GM19455 (cell line): ENCODE results near the gene COX7A2L.
"Not testable (repeated sequence)": the region's sequence is repeated elsewhere in the genome, so short reads cannot be mapped to it uniquely, and the experiment has no call there.

Source experiments
- ATAC-seq: cut with Tn5 transposase; IDR thresholded peaks from one replicate; pipeline ENCODE4 v1.9.1; 2021; ENCODE audit not compliant: unreplicated experiment

COX7A2L gene, protein sequence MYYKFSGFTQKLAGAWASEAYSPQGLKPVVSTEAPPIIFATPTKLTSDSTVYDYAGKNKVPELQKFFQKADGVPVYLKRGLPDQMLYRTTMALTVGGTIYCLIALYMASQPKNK

DNA sequence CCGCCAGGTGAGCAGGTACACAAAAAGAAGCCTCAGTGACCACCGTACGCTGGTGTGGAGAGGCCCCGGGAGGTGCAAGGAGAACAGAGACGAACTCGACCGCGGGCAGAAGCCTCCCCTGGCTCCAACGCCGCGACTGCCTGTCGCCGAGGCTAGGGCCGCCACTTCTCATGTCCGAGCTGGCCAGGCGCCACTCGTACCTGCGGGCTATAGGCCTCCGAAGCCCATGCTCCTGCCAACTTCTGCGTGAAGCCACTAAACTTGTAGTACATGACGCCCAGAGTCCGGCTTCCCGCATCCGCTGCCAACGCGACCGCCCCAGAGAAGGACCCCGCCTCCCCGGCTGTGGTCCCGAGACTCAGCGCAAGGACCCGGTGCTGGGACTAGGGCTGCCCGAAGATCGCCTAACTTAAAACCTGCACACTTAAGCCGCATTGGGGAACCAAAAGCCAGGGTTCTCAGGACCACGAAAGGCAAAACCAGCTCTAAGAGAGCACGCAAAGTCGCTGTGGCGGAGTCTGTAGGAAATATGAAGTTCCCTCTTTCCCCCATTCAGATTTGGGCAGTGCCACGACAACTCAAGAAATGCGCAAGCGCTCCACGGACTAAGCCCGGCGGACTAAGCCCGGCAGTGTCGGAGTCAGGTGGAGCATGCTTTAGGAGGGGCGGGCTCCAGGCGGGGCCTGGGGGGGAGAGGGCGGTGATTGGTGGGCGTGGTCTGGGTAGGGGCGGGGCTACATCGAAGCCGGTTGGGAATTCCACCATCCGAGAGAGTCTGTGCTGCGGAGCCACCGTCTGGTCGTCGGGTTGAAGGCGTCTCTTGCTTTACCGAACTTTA lies at the start of gene COX7A2L:
Gene COX7A2L (minus strand): TSS at position 328 of the 838 bp plus-strand sequence. CDS start 56 bp downstream, at position 272.
- ATAC-seq: peak; percentile 92

DNA sequence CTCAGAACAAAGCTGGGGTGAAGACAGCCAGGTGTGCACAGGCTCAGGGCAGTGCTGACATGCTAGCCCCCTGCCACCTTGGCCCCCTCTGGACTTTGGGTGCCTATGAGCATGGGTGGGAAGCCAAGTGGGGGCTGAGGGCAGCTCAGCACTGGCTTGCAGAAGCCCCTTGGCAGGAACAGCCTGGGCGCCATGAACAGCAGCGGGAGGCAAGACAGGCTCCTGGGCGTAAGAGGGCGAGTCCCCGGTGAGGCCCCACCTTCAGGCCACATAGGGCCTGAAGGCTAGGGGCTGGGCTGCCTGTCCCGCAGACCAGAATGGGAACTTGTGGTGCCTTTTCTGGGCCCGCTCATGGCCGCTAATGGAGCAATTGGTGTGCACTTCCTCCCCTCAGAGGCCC lies 47.0 kb upstream of the COX7A2L start:
- ATAC-seq: no peak

DNA sequence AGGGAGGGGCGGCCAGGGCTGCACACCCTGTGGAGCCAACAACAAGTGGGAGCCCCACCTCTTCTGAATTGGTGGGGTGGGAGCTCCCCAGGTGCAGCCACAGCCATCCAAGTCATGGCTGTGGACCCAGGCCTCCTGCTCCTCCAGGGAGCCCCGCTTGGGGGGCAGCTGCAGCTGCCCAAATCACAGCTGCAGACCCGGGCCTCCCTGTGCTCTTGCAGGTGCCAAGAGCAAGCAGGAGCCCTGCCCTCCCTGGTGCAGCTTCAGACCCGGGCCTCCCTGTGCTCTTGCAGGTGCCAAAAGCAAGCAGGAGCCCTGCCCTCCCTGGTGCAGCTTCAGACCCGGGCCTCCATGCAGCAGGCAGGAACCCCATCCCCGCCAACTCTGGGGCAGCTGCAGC lies 46.5 kb upstream of the COX7A2L start:
- no peak for ATAC-seq

DNA sequence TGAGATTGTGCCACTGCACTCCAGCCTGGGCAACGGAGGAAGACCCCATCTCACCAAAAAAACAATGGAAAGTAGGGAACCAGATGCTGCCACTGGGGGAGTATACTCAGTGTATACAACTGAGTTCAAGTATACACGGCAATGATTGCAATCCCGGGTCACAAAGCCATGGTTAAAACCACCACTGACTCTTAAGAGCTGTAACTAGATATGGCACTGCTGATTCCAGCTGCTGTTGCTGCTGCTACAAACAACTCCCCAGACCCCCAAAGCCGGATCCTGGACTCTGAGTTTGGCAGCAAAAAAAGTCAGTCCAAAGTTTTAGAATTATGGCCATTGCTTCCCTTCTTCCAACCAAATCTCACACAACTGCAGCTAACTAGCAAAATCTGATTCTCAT lies 43.7 kb upstream of the COX7A2L start:
- ATAC-seq: no peak

DNA sequence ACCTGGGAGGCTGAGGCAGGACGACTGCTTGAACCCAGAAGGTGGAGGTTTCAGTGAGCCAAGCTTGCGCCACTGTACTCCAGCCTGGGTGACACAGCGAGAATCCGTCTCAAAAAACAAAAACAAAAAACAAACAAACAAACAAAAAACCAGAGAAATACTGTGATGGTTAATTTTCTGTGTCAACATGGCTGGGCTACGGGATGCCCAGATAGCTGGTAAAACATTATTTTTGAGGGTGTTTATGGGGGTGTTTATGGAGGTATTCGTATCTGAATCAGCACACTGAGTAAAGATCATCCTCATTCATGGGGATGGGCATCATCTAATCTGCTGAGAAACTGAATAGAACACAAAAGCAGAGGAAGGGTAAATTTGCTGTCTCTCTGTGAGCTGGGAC lies 40.8 kb upstream of the COX7A2L start:
- ATAC-seq: no peak

DNA sequence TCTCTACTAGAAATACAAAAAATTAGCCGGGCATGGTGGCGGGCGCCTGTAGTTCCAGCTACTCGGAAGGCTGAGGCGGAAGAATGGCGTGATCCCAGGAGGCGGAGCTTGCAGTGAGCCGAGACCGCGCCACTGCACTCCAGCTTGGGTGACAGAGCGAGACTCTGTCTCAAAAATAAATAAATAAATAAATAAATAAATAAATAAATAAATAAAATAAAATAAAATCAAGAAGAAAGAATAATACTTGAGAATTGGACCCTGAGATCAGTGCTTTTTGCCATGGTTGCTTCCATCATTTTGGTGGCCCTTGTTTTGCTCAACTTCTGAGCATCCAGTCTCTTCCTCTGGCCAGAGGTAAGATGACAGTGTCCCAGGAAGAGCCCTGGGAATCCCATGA lies 37.0 kb upstream of the COX7A2L start:
- ATAC-seq: not testable (repeated sequence)

DNA sequence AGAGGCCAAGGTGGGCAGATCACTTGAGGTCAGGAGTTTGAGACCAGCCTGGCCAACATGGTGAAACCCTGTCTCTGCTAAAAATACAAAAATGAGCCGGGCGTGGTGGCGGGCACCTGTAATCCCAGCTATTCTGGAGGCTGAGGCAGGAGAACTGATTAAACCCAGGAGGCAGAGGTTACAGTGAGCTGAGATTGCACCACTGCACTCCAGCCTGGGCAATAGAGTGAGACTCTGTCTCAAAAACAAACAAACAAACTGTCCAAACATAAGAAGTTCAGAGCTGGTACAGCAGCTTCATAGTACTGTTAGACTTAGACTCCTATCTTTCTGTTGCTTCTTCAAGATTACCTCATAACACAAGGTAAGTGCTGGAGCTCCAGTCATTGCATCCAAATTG lies 32.3 kb upstream of the COX7A2L start:
- ATAC-seq: not testable (repeated sequence)

DNA sequence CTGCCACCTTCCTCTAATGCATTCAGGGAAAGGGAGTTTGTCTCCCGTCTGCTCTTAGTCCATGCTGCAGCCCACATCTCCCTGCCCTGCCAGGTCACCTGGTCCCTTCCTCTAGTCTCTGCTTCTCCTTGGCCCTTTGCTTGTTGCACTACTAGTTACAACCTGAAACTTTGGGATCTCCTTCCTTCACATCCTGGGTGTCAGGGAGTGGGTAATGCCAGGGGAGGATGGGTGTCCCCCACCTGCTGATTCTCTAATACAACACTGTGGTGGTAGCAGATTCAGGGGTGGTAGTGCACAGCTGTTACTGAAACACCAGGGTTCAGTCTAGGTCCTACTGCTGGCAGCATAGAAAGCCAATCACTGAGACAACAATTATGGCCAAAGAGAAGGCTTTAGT lies 31.2 kb upstream of the COX7A2L start:
- ATAC-seq: no peak

DNA sequence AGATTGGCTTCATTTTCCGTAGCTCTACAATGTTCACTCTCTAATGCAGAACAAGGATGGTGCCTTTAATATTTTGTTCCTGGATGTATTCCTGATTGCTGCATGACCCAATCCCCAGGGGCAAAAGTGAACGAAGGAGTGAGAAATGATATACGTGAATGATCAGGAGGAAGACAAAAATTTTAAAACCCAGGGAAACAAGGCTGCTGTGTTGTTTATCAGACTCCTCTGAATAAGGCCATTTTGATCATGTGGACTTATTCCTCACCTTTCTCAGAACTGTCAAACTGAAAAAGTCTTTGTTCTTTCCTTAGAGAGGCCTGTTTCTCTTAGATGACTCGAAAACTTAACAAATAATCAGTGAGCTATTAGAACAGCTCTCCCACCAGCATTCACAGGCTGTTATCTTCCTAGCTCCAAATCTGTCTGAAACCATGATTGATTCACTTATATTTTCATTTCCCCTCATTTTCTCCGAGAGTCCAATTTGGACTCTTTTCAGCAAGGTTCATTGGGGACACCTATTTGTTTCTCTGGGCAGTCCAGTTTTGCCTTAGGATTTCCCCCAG lies 29.5 kb upstream of the COX7A2L start:
- no peak for ATAC-seq

DNA sequence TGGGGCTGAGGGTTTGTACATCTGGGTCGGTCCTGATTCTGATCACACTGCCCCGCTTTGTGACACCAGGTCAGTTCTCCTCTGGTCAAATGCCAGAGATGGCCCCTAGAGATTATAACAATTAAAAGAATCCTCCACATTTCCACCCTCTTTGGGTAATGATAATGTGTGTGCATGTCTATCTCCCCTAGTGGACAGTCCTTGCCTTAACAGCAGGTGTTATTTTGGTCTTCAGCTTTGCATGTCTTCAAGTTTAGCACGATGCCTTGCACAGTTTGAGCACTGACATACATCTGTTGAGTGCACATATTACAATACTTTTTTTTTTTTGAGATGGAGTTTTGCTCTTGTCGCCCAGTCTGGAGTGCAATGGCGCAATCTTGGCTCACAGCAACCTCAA lies 25.7 kb upstream of the COX7A2L start:
- ATAC-seq: no peak

DNA sequence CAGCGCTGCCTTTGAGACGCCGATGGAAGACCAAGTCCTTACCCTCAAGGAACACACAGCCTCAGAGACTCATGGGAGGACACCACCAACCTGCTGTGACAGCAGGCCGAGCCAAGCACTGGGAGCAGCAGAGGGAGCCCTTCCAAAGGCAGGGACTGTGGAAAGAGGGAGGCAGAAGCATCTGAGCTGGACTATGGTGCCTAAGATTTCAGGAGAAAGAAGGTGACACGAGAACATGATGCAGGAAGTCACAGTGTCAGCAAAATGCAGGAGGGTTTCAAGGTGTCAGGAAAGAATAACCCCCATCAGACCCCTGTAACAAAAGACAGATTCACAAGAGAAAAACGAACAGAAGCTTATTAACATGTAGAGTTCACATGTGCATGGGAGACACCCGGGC lies 24.2 kb upstream of the COX7A2L start:
- ATAC-seq: no peak

DNA sequence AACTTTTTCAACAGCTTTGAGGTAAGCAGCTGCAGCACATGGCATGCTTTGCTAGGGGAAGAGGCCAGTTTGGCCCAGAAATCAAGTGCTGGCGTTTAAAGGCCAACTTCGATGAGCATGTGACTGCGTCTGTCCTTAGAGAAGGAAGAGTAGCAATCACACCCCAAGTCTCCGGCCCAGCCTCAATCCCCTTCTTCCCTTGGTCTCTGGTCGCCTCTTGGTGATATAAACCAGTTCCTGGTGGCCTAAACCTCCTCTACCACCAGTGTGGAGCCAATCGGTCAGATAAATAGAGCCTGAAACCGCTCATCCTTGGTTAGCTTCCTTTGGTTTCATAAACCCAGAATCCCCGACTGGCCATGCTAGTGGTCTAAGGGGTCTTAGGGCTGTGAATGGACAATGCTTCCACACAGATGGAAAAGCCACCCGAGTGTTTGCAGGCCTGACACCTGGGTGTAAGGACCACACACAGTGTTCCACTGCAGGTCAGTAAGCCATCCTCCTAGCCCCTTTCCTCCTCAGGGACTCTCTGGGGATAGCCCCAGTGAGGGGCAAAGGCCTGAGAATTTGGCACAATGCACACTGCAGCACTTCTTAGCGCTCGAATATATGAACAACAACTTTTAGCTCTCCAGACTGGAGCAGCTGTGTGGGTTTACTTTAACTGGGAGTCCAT lies 23.0 kb upstream of the COX7A2L start:
- ATAC-seq: no peak

DNA sequence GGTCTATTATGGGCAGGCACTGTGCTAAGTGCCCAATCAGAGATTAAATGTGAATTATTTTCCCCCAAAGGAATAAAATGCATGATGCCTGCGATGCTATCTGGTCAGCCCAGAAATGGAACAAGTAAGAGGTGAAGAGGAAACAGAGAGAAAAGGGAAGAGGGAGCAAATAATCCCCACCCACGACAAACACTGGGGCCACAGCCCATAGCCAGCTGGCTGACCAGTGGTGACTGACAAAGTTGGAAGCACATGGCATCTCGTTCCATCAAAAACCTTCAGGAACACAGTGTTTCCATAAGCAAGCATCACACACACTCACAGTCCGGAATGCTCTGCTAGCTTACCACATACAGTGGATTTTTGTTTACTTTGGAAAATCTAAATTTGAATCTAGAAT lies 21.1 kb upstream of the COX7A2L start:
- ATAC-seq: no peak

DNA sequence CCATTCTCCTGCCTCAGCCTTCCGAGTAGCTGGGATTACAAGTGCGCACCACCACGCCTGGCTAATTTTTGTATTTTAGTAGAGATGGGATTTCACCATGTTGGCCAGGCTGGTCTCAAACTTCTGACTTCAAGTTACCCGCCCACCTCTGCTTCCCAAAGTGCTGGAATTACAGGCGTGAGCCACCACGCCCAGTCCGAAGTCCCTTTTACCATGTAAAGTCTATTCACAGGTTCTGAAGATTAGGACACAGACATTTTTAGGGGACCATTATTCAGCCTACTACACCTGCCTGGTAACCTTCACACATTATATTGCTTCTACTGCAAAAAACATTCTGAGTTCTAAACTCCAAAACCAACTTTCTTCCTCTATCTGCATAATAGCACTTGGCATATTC lies 19.0 kb upstream of the COX7A2L start:
- ATAC-seq: not testable (repeated sequence)

DNA sequence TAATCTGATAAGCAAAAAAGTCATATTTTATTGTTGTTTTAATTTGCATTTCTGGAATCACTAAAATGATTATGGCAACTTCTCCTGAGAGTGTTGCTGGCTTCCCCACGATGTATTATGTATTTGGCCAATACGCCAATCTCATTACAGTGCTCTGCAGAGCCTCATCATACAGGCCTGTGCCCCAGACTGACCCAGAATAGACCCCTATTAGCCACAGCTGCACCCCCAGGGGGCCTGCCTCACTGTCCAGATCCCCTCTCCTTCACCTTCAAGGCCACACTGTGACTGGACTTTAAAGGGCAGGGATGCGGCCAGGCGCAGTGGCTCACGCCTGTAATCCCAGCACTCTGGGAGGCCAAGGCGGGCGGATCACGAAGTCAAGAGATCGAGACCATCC lies 17.4 kb upstream of the COX7A2L start:
- no peak for ATAC-seq

DNA sequence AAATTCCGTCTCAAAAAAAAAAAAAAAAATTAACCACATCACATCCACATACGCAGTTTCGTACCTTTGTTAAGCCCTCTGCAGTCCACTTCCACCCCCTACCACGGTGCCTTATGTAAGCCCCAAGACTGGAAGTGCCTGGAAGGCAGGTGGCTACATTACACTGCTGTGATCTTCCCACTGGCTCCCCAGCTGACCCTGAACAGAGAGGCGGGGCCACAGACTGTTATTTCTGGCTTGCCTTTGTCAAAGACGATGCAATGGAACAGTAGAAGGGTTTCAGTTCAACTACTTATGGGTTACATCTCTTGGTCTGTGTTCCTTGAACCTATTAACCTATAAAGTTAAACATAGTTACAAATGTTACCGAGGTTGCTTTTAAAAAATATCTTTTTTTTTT lies 15.7 kb upstream of the COX7A2L start:
- no peak for ATAC-seq

DNA sequence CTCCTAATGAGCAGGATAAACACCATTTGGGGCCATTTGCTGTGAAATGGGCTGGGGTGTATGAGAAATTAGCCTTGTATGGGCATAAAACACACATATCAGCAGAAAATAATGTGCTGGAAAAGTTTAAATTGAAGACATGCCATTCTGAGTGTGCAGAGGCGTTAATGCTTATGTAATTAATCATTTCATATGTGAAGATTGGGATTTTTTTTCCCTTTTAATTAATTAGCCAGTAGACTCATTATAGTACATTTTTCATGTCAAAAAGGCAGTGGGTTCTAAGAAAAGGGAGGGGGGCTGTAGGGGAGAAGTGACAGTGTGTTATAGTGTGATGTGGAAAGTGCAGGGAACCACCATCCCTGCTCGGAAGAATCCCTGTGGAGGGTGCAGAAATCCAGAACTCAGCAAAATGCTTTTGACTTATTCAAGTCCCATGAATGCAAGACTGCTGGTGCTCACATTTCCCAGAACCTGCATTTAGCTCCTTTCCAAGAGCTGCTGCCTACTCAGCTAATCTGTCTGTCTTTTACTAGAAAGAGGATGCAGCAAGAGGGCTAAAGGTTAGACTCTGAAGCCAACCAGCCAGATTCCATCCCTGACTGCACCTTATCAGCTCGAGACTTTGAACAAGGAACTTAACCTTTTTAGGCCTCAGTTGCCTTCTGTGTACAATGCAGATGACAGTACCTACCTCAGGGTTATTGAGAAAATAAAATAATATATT lies 11.6 kb upstream of the COX7A2L start:
- no peak for ATAC-seq

DNA sequence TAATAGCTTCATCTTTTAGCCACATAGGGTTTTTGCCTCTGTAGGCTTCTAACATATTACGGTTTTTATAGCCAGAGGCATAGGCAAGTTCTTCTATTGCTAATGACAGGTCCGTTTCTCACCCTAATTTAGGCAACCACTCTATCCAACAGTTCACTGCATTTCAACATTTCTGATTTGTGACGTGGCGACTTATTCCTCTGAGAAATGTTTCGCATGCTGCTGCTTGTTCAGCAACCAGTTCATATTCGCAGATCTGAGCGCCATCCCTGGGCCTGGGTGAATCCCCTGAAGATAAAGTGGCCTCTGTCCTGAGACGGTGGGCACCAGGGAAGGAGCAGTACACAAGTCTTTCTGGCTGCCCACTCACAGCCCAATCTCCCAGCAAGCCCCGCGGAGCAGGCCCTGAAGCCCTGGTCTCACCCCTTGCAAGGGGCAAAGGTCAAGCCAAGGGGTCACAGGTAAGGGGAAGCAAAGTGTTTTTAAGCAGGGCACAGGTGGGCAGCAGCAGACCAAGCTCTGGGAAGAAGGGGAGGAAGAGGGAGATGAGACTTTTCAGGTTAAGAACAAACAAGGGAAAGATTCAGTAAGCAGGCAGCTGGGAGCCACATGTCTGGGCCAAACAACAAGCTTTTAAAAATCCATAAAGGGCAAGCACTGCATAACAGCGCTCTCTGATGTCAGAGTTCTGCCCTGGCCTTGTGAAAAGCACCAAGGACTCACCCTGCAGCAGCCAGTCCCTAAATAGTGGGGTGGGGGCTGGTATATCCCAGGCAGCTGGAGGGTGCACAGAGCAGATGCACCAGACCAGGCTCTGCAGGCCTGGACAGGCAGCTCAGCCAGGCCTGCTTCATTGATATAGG lies 10.8 kb upstream of the COX7A2L start:
- ATAC-seq: no peak

DNA sequence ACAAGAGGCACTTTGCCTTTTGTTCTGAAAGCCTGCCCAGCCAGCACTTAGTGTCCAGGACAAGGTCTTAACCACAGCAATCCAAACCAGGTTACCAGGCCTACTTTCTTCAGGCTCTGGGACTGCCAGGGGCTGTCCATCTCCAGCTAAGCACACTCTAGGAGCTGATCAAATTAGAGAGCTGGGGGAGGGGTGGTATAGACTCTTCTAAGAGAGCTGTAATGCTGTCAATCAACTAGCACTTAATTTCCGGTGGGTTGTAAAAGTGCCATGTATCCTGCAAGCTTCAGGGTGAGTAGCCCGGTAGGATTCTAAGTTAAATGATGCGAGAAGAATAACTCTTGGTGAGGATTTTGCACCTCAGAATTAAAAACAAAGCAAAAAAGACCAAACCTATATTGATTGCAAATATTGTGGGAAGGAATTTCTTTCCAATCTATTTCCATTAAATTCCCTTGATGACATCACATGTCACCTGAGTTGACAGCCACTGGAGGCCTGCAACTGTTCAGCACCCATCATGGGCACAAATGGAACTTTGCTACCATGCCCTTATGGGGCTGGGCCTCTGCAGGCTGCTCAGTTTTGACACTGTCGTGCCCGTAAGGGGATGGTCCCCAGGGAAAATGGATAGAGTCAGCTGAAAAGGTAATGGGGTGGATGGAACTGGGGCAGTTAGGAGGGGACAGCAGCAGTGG lies 8.7 kb upstream of the COX7A2L start:
- ATAC-seq: no peak
